HG03139 (cell line): ENCODE measurements around the gene COL11A1.
"Not testable (repeated sequence)": the region's sequence is repeated elsewhere in the genome, so short reads cannot be mapped to it uniquely, and the experiment has no call there.

Source experiments
- ATAC-seq: cut with Tn5 transposase; IDR thresholded peaks from one replicate; pipeline ENCODE4 v1.9.1; 2021; ENCODE audit not compliant: unreplicated experiment

The COL11A1 gene

DNA sequence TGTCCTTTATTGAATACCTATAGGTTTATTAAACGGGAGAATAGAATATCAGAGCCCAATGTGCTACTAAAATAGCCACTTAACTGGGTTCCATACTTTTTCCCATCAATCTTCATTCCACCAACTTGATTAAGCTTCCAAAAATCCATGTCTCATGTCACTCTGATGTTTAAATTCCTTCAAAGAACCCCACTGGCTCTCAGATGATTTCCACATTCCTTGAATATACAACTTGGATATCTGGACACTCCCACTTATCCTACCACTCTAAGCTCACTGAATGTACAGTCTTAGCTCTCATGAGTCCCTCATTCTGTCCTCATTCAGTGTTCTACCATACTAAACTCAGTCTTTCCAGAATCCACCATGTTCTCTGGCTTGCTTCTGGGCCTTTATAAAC is 21.1 kb downstream of the COL11A1 start:
- ATAC-seq: no peak

DNA sequence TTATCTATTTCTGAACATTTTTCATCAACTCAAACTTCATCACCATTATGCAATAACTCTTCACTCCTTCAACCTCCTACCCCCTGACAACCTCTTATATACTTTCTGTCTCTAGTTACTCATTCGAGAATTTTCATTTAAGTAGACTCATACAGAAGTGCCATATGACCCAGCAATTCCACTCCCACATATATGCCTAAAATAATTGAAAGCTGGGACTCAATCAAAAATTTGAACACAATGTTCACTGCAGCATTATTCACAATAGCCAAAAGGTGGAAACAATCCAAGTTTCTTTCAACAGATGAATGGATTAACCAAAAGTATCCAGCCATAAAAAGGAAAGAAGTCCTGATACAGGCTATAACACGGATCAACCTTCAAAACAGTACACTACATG is 24.1 kb downstream of the COL11A1 start:
- ATAC-seq: no peak

DNA sequence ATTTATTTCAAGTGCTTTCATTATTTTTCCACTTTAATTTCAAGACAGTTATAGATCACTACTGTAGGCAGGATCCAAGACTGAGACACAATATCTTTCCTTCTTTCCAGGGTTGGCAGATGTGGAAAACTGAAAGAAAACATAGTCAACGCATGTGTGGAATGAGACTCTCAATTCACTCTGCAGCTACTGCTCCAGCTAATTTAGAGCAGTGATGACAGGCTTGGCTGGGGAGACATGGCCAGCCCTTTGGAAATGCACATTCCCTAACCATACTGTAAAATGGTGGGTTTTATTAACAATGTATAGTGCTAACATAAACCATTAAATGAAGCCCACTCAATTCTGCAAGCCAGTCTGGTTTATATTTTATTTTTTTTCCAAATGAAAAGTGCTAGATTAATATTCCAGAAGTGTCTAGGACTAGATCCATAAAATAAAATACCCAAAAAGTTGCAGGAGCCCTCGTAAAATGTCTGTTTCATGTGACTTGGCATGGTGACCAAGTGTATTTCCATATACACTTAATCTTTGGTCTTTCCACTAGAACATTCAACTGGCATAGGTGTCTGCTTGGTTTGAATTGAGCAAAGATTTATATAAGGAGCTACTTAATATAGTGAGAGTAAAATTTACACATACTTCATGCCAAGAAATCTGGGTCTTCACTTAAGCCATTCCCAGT is 32.9 kb downstream of the COL11A1 start:
- ATAC-seq: no peak

DNA sequence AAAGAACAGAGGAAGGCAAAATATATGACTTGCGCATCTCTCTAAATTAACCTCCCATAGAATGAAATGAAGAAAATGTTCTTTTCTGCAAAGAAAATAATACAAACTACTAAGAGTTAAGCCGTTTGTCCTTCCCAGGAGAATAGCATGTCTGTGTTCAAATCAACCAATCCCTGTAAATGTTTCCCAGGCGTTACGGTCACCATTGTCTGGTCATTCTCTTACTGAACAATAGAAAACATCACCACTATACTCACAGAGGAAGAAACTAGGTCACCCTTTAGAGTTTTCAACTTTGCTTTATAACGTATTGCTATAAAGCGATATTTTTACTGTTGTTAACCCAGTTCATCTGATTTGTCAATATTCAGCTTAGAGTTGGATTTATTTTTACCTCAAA is 34.1 kb downstream of the COL11A1 start:
- ATAC-seq: no peak

DNA sequence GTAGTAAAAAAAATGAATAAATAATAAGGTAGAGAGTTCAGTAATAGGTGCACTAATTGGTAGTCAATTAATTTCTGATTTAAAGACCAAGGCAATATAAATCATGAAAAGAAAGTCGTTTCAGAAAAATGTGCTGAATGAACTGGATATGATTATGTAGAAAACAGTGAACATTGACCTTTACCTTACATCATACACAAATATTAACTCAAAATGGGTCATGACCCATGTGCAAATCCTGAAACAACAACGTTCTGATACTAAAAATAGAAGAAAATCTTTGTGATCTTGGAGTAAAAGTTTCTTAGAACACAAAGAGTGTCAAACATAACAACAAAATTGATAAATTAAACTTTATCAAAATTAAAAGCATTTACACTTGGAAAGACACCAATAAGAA is 39.1 kb downstream of the COL11A1 start:
- no peak for ATAC-seq

DNA sequence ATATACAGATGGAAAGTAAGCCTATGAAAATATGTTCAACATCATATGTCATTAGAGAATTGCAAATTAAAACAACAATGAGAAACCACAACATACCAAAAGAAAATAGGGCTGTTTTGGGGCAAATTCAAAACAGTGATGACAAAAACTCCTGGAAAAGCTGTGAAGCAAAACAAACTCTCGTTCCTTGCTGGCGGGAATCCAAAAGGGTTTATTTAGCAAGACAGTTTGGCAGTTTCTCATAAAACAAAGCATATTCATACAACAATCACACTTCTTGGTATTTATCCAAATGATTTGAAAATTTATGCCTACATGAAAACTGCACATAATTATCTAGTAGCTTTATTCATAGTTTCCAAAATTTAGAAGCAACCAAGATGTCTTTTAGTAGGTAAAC is 44.4 kb downstream of the COL11A1 start:
- ATAC-seq: no peak

DNA sequence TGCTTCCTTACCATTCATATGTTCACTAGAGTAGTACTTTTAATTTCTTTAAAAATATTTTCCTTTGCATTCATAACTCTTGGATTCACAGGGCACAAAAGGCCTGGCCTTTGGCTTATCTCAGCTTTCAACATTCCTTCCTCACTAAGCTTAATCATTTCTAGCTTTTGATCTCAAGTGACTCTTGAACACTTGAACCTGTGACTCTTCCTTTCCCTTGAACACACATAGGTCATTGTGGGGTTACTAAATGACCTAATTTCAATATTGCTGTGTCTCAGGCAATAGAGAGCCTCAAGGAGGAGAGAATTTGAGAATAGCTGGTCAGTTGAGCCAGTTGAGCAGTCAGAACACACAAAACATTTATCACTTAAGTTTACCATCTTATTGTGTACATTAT is 49.9 kb downstream of the COL11A1 start:
- ATAC-seq: no peak

DNA sequence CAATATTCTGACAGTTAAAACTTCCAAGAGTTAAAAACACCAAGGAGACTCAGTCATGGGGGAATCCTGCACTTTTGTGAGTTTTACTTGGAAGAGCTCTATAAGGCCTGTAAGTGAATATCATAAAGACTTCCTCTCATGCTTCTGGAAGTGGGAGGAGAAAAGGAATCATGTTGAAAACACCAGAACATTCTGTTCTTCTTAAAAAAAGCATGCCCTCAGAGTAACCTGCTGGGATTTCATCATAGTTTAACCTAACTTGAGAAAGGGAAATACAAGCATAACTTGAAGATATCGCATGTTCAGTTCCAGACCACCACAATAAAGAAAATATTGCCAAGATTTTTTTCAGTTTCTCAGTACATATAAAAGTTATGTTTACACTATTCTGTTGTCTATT is 51.9 kb downstream of the COL11A1 start:
- ATAC-seq: no peak

DNA sequence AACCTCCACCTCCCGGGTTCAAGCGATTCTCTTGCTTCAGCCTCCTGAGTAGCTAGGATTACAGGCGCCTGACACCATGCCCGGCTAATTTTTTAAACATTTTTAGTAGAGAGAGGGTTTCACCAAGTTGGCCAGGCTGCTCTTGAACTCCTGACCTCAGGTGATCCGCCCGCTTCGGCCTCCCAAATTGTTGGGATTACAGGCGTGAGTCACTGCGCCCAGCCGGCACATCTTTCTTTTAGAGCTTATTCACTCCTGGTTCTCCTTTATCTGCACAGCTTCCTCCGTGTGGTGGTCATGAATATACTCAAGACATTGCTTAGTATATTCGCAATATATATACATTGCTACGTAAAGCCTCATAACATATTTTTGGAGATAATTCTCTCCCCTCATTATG is 80.2 kb downstream of the COL11A1 start:
- ATAC-seq: not testable (repeated sequence)

DNA sequence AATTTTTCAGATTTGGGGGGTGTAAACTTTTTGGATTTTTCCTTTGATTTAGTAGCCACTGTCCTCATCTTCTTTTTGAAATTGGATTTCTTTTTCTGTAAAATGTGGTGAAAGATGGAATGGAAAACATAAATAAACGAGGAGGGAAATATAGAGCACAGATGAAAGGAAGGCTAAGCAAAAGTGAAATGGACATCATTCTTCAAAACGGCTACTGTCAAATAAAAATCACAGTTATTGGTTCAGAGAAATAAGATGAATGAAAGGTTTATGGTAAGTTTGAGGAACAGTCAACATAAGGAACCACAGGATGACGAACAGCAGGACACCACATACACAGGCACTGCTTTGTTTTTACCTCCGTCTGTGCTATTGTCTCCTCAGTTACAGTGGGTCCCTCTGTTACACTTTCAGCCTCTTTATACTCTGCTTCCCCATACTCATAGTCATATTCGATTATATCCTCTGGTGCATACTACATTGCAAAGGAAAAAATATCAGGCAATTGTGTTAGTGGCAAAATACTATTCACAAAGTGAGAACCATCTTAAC is 82.4 kb downstream of the COL11A1 start:
- ATAC-seq: no peak

DNA sequence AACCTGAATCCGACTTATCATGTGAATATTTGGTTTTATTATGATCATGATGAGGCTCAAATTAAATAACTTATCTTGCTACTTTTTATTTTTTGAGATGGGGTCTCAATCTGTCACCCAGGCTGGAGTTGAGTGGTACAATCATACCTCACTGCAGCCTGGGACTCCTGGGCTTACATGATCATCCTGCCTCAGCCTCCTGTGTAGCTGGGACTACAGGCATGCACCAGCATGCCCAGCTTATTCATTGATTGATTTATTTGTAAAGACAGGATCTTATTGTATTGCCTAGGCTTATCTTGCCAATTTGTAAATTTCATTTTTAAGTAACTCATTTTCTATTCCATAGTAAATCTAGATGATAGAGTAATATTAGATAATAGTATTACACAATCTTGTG is 84.3 kb downstream of the COL11A1 start:
- ATAC-seq: no peak

DNA sequence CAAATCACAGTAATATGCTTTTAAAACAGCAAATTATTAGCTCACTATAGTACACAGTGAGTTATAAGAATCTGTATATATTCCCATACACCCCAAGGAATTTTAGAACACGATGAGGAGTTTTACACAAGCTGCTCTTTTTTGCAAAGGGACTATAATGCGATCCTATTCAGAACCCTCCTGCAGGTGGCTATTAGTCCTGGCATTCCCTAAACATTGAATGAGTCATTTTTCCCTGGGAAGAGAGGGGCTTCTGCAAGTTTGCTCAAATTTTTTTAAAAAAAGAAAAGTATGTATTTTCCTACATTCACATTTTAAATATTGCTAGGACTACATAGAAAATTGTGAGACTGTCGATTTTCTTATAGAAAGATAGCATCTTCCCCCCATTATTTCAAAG is 106.3 kb downstream of the COL11A1 start:
- ATAC-seq: no peak

DNA sequence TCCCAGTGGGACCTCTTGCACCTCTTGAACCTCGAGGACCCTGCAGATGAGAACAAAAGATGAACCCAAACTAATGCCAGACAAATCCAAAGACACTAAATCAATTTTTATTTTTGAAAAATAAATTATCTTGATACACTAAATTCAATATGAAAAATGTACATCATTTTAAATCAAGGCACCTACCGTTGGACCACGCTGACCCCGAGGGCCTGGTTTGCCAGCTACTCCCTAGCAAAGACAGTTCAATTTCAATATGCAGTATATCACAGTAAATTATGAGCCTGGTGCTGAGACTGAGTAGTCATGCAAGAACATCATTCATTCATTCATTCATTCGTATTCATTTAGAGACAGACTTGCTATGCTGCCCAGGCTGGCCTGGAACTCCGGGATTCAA is 129.4 kb downstream of the COL11A1 start:
- no peak for ATAC-seq

DNA sequence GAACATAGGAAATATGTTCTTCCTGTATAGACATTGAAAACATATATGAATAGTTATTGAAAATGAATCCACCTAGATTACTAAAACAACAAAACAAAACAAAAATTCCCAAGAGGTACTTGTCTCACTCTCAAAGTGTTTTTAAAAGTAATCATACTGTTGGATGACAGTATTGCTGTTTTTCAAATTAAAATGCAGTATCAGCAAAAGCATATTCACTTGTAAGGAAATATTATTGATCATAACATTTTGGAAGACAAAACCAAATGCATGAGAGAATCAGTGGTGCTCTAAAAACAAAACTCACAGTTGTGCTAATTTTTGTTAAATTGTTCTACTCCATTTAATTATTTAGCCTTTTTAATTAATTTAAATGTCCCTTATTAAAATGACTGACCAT is 131.0 kb downstream of the COL11A1 start:
- no peak for ATAC-seq

DNA sequence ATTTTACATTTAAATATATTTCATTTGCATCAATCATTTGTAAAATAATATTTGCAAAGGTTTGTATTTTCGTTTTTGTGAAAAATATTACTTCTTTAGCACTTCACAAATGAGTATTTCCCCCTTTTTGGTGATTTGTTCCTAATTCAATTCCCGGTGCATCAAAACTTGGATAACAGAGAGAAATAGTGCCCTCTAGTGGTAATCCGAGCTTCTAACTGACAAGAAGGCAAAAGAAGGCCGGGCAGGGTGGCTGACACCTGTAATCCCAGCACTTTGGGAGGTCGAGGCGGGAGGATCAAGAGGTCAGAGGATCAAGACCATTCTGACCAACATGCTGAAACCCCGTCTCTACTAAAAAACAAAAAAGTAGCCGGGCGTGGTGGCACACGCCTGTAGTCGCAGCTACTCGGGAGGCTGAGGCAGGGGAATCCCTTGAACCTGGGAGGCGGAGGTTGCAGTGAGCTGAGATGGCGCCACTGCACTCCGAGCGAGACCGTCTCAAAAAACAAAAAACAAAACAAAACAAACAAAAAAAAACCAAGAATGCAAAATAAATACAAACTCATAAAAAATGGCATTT is 137.7 kb downstream of the COL11A1 start:
- no peak for ATAC-seq

DNA sequence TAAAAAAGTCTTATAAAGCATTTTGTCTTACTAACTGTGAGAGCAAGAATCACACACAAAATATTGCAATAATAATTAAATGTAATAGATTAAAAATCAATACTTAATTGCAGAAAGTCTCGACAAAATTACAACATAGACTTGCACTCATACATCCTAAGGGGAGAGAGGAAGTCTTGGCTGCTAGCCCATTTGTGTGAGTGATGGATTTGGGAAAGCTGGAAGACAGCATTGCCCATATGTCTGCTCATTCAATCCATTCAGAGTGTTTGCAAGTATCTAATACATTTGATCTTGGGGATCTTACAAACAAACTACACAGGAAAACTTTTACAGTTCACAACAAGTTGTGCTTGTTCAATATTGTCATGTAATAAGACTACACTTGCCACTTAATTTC is 140.5 kb downstream of the COL11A1 start:
- ATAC-seq: no peak

DNA sequence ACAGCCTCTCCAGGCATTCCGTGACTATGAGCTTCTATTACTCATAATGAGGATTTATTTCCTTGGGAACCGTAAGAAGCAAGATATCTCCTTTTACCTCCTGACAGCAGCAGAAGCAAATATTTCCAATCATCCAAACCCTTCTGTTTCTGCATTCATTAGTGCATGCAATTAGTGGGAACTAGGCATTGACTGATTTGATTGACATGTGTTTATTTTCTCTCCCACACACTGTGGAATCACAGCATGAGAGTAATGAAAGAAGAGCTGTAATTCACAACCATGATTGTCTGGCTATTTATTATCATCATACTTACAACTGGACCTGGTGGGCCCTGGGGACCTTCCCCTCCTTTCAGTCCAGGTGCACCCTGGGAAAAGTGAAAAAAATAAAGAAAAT is 146.8 kb downstream of the COL11A1 start:
- ATAC-seq: no peak

DNA sequence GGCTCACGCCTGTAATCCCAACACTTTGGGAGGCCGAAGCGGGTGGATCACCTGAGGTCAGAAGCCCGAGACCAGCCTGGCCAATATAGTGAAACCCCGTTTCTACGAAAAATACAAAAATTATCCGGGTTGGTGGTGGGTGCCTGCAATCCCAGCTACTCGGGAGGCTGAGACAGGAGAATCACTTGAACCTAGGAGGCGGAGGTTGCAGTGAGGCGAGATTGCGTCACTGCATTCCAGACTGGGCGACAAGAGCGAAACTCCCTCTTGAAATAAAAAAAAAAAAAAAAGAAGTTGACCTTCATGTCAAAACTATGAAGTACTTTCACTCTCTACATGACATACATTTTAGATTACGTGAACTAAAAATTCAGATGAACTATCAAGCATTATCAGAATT is 153.7 kb downstream of the COL11A1 start:
- ATAC-seq: no peak

DNA sequence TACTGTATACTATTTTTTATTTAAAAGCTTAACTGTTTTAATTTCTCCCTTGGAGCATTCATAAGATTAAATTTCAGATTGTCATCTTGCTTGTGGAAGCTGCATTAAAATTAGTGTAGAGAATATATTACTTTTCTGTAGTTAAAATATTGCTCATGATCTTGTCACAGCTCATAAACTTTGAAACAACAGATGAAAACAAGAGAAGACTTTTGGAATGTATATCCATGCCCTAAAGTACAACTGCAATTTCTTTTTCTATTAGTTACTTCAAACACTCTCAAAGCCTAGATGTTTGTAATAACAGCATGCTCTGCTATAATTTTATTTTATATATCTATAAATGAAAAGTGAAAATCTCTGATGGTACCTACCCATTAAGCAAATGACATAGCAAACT is 155.9 kb downstream of the COL11A1 start:
- no peak for ATAC-seq

DNA sequence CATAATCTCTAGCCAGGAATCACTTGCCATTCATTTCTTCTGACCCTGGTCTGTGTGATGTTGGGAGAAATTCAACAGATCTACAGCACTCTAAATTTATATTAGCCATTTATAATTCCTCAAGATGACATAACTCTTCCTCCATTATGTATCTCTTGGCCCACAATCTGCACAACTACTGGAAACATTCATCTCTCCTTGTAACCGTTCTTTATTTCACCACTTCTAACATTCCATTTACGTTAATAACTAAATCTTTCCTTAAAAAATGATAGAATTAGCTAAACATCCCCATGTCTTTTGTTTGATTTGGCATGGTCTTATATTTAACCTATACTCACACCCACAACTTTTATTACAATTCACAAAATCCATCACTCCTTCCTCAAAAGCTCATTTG is 166.0 kb downstream of the COL11A1 start:
- ATAC-seq: no peak

DNA sequence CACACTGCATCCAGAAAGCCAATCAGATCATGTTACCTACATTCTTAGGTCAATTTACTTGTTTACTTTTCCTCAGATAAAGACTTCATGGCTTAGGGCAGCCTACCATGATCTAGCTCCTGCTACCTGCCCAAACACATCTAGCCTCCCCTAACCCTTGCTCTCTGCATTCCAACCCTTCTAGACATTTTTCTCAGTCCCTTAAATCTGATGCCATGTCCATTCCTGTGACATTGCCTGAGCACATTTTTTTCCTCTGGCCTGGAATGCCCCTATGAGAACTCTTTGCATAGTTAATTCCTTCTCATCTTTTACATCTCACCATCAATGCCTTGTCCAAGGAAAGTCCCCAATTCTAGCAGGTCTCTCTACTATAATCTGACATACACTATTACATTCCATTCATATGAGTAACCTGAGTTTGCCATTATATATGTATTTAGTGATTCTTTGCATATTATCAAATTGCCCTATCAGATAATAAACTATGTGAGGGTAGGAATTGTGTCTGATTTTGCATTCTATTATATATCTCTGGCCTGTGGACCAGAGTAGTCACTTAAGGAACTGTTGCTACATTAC is 166.9 kb downstream of the COL11A1 start:
- no peak for ATAC-seq

DNA sequence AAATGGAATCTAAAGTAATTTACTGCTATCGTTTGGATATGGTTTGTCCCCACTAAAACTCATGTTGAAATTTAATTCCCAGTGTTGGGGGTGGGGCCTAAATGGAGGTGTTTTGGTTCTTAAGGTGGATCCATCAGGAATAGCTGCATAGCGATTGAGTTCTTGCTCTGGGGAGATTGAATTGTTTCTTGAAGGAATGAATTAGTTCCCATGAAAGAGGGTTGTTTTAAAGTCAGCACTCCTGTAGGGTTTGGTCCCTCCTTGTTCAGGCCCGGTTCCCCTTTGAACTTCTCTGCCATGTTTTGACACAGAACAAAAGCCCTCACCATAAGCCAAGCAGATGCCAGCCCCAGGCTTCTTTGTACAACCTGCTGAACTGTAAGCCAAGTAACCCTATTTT is 170.9 kb downstream of the COL11A1 start:
- ATAC-seq: no peak

DNA sequence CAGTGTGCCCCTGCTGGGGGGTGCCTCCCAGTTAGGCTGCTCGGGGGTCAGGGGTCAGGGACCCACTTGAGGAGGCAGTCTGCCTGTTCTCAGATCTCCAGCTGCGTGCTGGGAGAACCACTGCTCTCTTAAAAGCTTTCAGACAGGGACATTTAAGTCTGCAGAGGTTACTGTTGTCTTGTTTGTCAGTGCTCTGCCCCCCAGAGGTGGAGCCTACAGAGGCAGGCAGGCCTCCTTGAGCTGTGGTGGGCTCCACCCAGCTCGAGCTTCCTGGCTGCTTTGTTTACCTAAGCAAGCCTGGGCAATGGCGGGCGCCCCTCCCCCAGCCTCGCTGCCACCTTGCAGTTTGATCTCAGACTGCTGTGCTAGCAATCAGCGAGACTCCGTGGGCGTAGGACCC is 175.0 kb downstream of the COL11A1 start:
- not testable (repeated sequence) for ATAC-seq
